Measurements from ENCODE around the gene MSANTD1. TPM values are rescaled to one million over a fixed set of nuclear protein-coding genes. Genes with fewer than 3 reads are reported as not detected.

The MSANTD1 gene
- total and polyA plus RNA-seq, 10 of the 15 experiments (the other 5 are each of a cell fraction or from before 2014, with no cell fraction given) = 0.07 to 0.87 (median 0.22) TPM; not detected in 2

DNA sequence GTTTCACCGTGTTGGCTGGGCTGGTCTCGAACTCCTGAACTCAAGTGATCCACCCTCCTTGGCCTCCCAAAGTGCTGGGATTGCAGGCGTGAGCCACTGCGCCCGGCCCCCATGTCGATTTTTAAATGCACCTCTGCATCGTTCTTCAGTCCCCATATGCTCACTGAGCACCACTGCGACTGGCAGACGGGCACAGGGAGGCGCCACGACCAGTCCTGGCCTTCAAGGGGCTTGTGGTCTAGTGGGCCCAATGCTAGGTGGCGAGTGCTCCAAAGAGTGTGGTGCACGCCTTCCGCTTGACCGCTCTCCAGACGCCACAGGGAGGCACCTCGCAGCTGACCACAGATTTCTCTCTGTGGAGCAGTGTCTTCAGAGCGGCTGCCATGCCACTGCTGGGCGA, 11.7 kb upstream of the MSANTD1 start (continued):
- TF ChIP-seq RAD51 (IDR thresholded peaks at IDR 0.05) (no peak), SMC3 (IDR thresholded peaks at IDR 0.05; ENCODE audit: borderline replicate concordance, low read length) (no peak)

DNA sequence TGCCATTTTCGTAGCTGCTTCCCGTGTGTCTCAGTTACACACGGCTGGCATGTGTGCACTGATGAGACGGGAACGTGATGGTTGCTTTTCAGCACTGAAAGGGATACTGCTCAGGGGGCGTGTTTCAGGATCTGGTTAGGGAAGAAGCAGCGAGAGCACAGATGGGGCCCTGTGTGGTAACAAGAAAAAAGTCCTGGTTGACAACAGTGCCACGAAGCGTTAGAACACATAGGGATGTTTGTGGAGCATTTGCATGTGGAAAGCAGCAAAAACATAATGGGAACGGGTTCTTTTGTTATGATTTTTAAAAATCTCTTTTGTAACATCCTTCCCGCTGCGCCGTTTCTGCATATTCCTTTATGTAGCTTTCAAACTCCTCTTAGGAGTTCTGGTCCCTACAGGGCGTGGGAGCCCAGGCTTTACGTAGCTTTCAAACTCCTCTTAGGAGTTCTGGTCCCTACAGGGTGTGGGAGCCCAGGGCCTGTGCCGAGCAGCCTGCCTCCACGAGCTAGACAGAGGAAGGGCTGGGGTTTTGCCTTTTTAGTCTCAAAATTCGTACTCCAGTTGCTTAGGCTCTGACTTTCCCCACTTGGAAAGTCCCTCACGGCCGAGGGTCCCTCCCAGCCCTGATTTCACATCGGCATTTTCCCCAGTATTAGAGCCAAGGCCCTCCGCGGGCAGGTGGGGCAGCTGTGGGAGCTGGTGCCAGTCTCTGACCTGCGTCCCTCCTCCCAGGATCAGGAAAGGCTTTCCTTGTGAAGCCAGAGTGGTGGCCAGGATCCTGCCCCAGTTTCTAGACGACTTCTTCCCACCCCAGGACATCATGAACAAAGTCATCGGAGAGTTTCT, 11.0 kb upstream of the MSANTD1 start:
- WGBS (ENCODE audit: insufficient coverage, insufficient replicate concordance, low lambda C conversion rate, missing lambda C conversion rate) = 92% methylated on average over 26 of the region's 26 CpGs
- no peak overlapping the region for H3K4me3 ChIP-seq
- BruUV-seq (replicated peaks) = no TSS peak
- H3K9me3 ChIP-seq (replicated peaks; ENCODE audit: control insufficient read depth, insufficient read depth, low read length) = no peaks in the 10 kb centered on the region
- no peak for TF ChIP-seq SMAD1 (IDR thresholded peaks at IDR 0.05; ENCODE audit: low read depth, partially characterized antibody)
- TF ChIP-seq RUNX3 (IDR thresholded peaks at IDR 0.05; ENCODE audit: low read length) = no peak
- no peak for TF ChIP-seq NBN (IDR thresholded peaks at IDR 0.05)
- TF ChIP-seq KDM1A (IDR thresholded peaks at IDR 0.05; ENCODE audit: borderline replicate concordance) = no peak
- no peak for TF ChIP-seq ZZZ3 (IDR thresholded peaks at IDR 0.05; ENCODE audit: control insufficient read depth, insufficient read length, low read depth)
- no peak for TF ChIP-seq FOXK2 (IDR thresholded peaks at IDR 0.05)
- no peak for TF ChIP-seq NFXL1 (IDR thresholded peaks at IDR 0.05; ENCODE audit: borderline replicate concordance)
- no peak for TF ChIP-seq BCL11A (IDR thresholded peaks at IDR 0.05; ENCODE audit: low read depth, low read length)
- TF ChIP-seq, protein P1, sequence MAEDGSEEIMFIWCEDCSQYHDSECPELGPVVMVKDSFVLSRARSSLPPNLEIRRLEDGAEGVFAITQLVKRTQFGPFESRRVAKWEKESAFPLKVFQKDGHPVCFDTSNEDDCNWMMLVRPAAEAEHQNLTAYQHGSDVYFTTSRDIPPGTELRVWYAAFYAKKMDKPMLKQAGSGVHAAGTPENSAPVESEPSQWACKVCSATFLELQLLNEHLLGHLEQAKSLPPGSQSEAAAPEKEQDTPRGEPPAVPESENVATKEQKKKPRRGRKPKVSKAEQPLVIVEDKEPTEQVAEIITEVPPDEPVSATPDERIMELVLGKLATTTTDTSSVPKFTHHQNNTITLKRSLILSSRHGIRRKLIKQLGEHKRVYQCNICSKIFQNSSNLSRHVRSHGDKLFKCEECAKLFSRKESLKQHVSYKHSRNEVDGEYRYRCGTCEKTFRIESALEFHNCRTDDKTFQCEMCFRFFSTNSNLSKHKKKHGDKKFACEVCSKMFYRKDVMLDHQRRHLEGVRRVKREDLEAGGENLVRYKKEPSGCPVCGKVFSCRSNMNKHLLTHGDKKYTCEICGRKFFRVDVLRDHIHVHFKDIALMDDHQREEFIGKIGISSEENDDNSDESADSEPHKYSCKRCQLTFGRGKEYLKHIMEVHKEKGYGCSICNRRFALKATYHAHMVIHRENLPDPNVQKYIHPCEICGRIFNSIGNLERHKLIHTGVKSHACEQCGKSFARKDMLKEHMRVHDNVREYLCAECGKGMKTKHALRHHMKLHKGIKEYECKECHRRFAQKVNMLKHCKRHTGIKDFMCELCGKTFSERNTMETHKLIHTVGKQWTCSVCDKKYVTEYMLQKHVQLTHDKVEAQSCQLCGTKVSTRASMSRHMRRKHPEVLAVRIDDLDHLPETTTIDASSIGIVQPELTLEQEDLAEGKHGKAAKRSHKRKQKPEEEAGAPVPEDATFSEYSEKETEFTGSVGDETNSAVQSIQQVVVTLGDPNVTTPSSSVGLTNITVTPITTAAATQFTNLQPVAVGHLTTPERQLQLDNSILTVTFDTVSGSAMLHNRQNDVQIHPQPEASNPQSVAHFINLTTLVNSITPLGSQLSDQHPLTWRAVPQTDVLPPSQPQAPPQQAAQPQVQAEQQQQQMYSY (CRISPR knock-in tag; IDR thresholded peaks at IDR 0.05) = no peak
- TF ChIP-seq POLR2A (IDR thresholded peaks at IDR 0.05; ENCODE audit: low read depth, low read length) = no peak
- TF ChIP-seq, protein P2, sequence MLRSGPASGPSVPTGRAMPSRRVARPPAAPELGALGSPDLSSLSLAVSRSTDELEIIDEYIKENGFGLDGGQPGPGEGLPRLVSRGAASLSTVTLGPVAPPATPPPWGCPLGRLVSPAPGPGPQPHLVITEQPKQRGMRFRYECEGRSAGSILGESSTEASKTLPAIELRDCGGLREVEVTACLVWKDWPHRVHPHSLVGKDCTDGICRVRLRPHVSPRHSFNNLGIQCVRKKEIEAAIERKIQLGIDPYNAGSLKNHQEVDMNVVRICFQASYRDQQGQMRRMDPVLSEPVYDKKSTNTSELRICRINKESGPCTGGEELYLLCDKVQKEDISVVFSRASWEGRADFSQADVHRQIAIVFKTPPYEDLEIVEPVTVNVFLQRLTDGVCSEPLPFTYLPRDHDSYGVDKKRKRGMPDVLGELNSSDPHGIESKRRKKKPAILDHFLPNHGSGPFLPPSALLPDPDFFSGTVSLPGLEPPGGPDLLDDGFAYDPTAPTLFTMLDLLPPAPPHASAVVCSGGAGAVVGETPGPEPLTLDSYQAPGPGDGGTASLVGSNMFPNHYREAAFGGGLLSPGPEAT (IDR thresholded peaks at IDR 0.05; ENCODE audit: low read depth) = no peak
- TF ChIP-seq RB1 (IDR thresholded peaks at IDR 0.05; ENCODE audit: borderline replicate concordance) = no peak
- TF ChIP-seq STAT3 (IDR thresholded peaks at IDR 0.05; ENCODE audit: low read depth, low read length) = no peak
- no peak for TF ChIP-seq DPF2 (IDR thresholded peaks at IDR 0.05)
- TF ChIP-seq CREB1 (IDR thresholded peaks at IDR 0.05; ENCODE audit: low read depth) = no peak
- H3K79me2 ChIP-seq (ENCODE audit: control insufficient read depth, insufficient read depth, low read length) = no peaks in the 10 kb centered on the region
- H3K27ac ChIP-seq (ENCODE audit: control insufficient read depth, insufficient read depth) = no peak overlapping the region
- intact Hi-C loops (cut with micrococcal nuclease; ENCODE audit: unreplicated experiment) = no loop called here
- peaks cover 7 to 46% of the 10 kb centered on the region in 2 experiments for H3K36me3 ChIP-seq (ENCODE audit: control insufficient read depth in 2 of 2, insufficient read depth in 2 of 2, low read length in 1 of 2)
- no peak for ATAC-seq
- H3K9ac ChIP-seq (ENCODE audit: control insufficient read depth, insufficient read depth, low read length) = no peak overlapping the region
- no peak for FAIRE-seq
- no peaks in the 10 kb centered on the region for H3K27me3 ChIP-seq (replicated peaks in 1 of 2; ENCODE audit: control insufficient read depth in 2 of 2, insufficient read depth in 2 of 2, low read length in 1 of 2)
- POLR2A ChIA-PET = no interaction called here
- CTCF ChIA-PET = no interaction called here
- SMC1A ChIA-PET (ENCODE audit: uncharacterized antibody, unreplicated experiment) = interaction anchor here (1.2 kb wide), 1 partner anchor 13 kb away, joined by 3 read pairs; no protein-coding TSS in a partner anchor
- H2AFZ ChIP-seq (ENCODE audit: control insufficient read depth, low read depth, low read length) = no peak overlapping the region
- H4K20me1 ChIP-seq (ENCODE audit: control insufficient read depth, insufficient read depth) = no peaks in the 10 kb centered on the region
- in situ Hi-C loops (cut with MboI) = no loop called here
- no peaks in the 10 kb centered on the region for H3K4me1 ChIP-seq (ENCODE audit: control insufficient read depth, insufficient read depth, low read length)
- H3K4me2 ChIP-seq (ENCODE audit: control insufficient read depth, insufficient read depth) = no peak overlapping the region
- no peak for DNase-seq (ENCODE audit: low read depth, low spot score)
- RAD21 ChIA-PET (ENCODE audit: unreplicated experiment) = no interaction called here
